ENCODE measurements around the gene TRHDE.
"Not testable (repeated sequence)": the region's sequence is repeated elsewhere in the genome, so short reads cannot be mapped to it uniquely, and the experiment has no call there.

Gene TRHDE

DNA sequence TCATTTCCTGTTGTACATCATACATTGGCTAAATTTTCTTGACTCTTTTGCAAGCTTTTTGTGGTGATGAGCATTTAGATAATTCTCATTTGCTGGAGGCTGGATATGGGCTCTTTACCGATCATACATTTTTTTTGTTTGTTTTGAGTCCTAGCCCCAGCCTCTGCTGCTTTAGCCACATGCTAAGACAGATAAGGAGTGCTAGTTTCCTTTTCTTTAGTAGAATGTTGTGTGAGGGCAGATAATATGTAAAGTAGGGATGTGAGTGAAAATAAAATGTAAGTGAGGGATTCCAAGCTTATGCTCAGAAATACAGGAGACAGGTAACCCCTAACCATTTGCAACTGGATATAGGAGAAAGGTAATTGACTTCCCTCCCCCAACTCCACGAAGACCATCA lies 405.7 kb downstream of the TRHDE start:
- Histone ChIP-seq H3K4me3 (no peak overlapping the region), H3K27ac (no peak overlapping the region)

DNA sequence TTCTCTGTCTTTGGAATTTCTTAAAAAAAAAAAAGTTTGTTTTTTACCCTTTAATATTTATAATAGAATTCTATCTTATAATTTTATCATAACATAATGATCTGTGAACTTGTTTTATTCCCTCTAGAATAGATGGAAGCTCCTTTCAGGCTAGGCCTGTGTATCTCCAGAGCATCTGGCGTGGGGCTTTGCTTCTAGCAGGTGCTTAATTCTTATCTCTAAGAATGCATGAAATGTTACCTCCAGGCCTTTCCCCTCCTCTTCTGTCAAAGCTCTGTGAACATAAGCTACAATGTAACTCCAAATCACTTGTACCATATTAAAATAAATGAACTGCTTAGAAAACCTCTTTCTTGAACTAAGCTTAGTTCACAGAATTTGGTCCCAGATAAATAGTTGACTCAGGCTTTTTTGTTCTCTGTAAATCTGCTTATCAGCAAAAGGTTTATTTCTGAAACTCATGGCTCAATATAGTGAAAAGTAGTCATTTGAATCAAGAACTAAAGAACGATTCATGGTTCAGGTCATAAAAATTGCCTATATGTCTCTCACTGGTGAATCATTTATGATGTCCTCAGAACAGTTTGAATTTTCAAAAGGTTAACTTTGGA lies 407.1 kb downstream of the TRHDE start:
- H3K27ac ChIP-seq: no peak overlapping the region

DNA sequence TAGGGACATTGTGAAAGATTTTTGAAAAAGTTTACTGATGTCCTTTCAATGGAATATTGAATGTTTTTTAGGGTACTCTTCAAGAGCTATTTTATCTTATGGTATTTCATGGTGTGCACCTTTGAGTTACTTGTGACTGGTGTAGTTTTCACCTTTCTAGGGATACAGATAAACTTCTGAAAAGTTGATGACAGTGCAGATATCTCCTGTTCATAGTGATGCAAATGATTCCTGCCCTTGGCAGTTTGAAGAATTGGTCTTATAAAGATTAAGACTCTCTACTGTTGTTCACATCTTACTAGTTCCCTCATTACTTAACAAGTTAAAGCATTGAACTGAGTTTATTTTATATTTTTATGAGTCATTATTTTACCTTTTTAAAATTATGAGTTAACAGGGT lies 408.9 kb downstream of the TRHDE start:
- no peak overlapping the region for H3K27ac ChIP-seq

More for the DNA sequence above, 407.1 kb downstream of the TRHDE start:
- no peak overlapping the region for H3K4me3 ChIP-seq

DNA sequence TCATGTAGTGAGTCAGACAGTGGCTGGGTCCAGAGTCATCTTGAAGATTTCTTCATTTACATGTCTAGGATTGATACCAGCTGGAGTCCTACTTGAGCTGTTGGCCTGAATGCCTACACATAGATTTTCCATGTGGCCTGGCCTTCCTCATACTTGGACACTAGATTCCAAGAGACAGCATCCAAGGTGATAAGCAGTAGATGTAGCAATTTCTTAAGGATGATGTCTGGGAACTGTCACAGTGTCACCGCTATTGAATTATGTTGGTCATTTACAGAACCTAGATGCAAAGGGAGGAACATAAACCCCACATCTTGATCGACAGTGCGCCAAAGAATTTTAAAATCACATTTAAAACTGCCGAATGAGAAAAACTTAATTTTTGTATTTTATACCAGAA lies 412.3 kb downstream of the TRHDE start:
- Histone ChIP-seq H3K27ac (no peak overlapping the region), H3K4me3 (no peak overlapping the region)

More for the DNA sequence above, 408.9 kb downstream of the TRHDE start:
- H3K4me3 ChIP-seq: no peak overlapping the region

DNA sequence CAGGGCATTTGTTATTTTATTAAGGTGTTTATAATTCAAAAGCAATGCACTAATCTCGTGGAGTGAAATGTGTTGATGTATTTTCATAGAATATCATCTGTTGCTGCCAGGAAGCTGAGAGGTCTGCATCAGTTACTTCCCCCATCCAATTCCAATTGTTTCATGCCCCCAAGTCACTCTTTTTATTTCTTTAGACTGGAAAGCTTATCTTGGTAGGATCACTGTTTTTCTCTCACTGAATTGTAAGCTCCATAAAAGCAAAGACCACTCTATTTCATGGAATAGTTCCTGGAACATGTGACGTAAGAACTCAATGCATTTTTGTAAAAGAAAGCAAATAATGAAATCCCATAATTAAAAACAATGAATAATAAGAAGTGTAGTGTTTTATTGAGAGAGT lies 420.2 kb downstream of the TRHDE start:
- H3K27ac ChIP-seq: no peak overlapping the region
- H3K4me3 ChIP-seq: no peak overlapping the region

DNA sequence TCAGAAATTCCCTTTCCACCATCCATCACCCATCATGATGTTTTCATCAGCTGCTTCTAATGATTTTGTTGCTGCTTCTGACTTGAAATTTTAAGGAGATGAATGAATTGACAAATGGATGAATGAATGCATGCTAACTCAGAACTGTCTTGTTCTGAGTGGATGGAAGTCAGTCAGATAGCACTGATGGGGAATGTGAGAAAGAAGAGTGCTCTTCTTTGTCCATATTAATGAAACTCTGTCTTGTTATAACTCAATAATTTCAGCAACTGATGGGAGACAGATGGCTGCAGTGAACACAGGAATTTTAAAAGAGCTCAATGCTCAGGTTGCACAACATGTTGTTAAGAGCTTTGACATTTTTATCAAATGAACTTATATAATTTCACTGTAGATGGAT lies 422.0 kb downstream of the TRHDE start:
- H3K27ac ChIP-seq: no peak overlapping the region
- no peak overlapping the region for H3K4me3 ChIP-seq

DNA sequence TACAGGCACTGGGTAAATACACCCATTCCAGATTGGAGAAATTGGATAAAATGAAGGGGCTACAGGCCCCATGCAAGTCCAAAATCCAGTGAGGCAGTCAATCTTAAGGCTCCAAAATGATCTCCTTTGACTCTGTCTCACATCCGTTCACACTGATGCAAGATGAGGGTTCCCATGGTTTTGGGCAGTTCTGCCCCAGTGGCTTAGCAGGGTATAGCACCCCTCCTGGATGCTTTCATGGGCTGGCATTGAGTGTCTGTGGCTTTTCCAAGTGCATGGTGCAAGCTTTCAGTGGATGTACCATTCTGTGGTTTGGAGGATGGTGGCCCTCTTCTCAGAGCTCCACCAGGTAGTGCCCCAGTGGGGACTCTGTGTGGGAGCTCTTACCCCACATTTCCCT lies 427.2 kb downstream of the TRHDE start:
- Histone ChIP-seq H3K27ac (no peak overlapping the region), H3K4me3 (no peak overlapping the region)

DNA sequence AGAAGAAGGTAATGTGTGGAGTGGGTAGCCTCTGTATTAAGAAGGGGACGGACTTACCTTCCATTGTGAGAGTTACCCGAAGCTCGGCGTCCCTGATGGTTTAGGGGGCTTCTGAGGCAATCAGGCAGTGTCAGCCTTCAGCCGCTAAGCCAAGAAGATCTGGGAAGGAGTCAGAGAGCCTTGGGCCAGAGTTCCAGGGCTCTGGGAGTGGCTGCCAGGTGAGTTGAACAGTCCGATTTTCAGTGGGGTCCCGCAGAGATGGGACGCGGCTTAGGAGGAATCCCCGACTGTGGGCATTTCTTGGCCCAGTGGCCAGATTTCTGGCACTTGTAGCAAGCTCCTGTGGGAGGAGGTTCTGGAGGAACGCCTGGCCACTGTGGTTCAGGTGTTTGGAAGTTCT lies 439.9 kb downstream of the TRHDE start:
- H3K27ac ChIP-seq, H3K4me3 ChIP-seq: not testable (repeated sequence)

DNA sequence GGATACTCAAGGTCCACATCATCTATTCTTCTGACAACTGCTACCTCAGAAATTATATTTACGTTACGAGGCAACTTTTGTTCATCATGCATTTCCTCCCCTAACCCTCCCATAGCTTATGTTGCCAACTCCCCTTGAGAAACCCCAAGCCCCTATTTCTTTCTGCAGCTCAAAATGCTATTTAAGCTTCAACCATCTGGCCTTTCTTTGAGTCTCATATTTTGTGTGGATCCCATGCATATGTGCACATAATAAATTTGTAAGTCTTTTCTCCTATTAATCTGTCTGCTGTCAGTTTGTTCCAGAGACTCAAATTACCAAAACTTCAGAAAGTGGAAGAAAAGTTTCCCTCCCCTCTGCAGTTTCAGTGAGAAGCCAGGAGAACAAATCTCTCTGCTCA lies 444.1 kb downstream of the TRHDE start:
- Histone ChIP-seq H3K4me3 (no peak overlapping the region), H3K27ac (no peak overlapping the region)

DNA sequence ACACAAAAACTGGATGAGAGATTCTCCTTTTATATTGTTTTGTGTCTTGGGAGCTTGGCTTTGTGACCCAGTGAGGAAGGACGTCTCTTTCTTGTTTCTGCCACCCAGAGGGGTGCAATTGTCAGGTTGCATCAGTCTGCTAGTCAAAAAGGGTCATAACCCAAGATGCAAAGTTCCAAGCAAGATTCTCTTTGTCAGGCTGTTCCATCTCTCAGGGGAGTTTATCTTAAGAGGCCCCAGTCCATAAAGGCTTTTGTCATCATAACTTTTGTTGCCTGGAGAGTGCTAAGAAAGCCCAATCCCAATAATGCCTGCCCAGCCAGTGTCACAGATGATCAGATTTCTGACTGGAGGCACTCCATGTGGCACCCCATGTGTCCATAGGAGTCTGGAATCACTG lies 444.9 kb downstream of the TRHDE start:
- Histone ChIP-seq H3K4me3 (no peak overlapping the region), H3K27ac (no peak overlapping the region)

All from skin epidermis (tissue), 12 donors.